HUES64 (cell line): ENCODE results near the gene RPUSD4.

Source experiments
- H3K27ac ChIP-seq: 2 replicates; pipeline ENCODE4 v1.7.0; 2013; ENCODE audit warnings: low read depth, low read length, inconsistent platforms
- H3K27me3 ChIP-seq: 2 replicates; pipeline ENCODE4 v1.6.1; 2013; ENCODE audit warnings: mild to moderate bottlenecking, low read length; ENCODE audit not compliant: insufficient read depth
- H3K36me3 ChIP-seq: 2 replicates; pipeline ENCODE4 v1.6.1; 2013; ENCODE audit warnings: mild to moderate bottlenecking, low read length; ENCODE audit not compliant: insufficient read depth
- H3K4me1 ChIP-seq: 2 replicates; pipeline ENCODE4 v1.6.1; 2013; ENCODE audit warnings: mild to moderate bottlenecking, low read length, moderate library complexity; ENCODE audit not compliant: insufficient read depth
- H3K4me3 ChIP-seq: 2 replicates; pipeline ENCODE4 v1.5.1; 2013; ENCODE audit warnings: mild to moderate bottlenecking, low read length, moderate library complexity
- H3K9ac ChIP-seq: 2 replicates; pipeline ENCODE4 v1.6.1; 2013; ENCODE audit warnings: mild to moderate bottlenecking, low read depth, low read length
- H3K9me3 ChIP-seq: 2 replicates; pipeline ENCODE4 v1.6.1; 2013; ENCODE audit warnings: low read depth, low read length; ENCODE audit not compliant: insufficient read depth
- WGBS: fragments of 150-250, 120-280 bp; methylation state at CpG from one replicate; pipeline ENCODE4 v1.1.7; 2013; ENCODE audit warnings: missing lambda C conversion rate; 5-methylcytosine and 5-hydroxymethylcytosine counted together

Gene RPUSD4

DNA sequence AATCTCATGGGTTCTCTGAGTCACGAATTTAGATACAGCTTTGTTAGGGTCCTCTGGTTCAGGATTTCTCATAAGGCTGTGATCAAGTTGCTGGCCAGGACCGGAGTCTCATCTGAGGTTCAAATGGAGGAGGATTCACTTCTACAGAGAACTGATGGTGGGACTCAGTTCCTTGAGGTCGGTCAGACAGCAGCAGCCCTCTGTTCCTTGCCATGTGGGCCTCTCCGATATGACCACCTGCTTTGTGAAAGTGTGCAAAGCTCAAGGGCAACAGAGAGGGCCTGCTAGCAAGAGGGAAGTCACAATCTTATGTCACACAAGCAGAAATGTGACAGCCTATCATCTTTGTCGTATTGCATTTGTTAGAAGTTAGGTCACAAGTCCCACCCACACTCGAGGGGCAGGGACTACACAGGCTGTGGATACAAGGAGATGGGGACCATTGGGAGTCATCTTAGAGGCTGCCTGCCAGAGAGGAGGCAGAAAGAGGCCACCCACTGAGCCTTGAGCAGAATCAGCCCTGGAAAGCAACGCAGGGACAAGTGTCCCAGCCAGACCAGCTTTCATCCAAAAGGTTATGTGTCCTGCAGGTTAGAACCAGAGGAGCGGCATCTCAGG, 34.5 kb downstream of the RPUSD4 start:
- Histone ChIP-seq H3K36me3 (no peaks in the 10 kb centered on the region), H3K4me3 (no peak overlapping the region), H3K9ac (no peak overlapping the region), H3K27ac (no peak overlapping the region), H3K4me1 (no peaks in the 10 kb centered on the region), H3K9me3 (no peaks in the 10 kb centered on the region), H3K27me3 (no peaks in the 10 kb centered on the region)
- WGBS, result 90% methylated on average over 8 of the region's 8 CpGs

DNA sequence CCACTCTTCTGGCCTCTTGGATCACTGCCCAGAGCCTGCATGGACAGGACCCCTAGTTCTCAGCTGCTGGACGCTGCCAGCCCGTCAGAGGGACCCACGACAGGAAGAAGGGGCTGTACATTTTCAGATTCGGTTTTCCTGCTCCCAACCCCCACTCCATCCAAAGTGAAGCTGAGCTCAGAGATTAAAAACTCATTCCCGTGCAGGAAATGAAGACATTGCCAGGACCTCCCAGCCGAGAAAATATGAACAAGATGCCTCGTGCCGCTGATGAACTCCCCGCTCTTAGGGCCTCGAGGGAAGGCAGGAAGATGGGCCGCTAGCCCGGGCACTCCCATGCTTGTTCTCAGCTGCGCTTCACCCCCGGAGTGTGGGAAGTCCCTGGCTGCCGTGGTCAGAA, 36.1 kb downstream of the RPUSD4 start:
- 89% methylated on average over 15 of the region's 15 CpGs for WGBS
- Histone ChIP-seq H3K36me3 (no peaks in the 10 kb centered on the region), H3K27me3 (no peaks in the 10 kb centered on the region), H3K27ac (no peak overlapping the region), H3K4me3 (no peak overlapping the region), H3K9me3 (no peaks in the 10 kb centered on the region), H3K9ac (no peak overlapping the region), H3K4me1 (no peaks in the 10 kb centered on the region)

DNA sequence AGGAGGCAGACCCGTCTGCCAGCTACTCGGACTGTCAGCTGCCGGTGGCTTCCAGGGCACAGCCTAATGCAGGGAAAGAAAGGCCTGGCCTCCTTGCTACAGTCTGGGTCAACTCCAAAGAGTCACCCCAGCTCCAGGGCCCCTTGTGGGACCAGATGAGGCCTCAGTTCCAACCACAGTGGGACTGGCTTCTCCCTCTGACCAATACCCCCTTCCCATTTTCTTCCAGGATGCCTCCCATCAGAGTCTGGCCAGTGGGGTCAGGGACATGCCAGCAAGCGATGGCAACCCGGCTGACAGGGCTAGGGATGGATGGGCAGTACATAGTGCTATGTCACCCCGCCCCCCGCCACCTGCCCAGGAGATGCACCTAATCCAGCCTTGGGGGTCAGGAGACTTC, 36.6 kb downstream of the RPUSD4 start:
- Histone ChIP-seq H3K27me3 (no peaks in the 10 kb centered on the region), H3K4me3 (no peak overlapping the region), H3K9me3 (no peaks in the 10 kb centered on the region), H3K4me1 (no peaks in the 10 kb centered on the region), H3K36me3 (no peaks in the 10 kb centered on the region), H3K27ac (no peak overlapping the region), H3K9ac (no peak overlapping the region)
- WGBS, result 96% methylated on average over 7 of the region's 7 CpGs

DNA sequence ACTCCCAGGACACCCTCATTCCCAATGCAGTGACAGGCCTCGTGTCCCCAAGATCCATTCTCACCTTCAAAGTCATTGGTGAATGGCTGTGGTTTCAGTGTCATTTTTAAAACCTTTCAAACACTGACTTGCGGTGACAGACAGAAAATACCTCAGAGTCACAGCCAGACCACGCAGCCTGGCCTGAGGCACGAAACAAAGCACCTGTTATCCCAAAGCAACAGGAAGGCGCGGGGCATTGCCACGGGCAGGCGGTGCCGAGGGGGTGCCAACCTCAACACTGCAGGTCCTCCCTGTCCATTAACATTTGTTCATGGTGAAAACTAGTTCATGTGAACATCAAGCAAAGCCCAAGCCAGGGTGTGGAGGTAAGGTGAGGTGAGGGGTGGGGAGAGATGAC, 38.2 kb downstream of the RPUSD4 start:
- Histone ChIP-seq H3K27me3 (no peaks in the 10 kb centered on the region), H3K9ac (no peak overlapping the region), H3K4me3 (no peak overlapping the region), H3K27ac (no peak overlapping the region), H3K4me1 (peaks cover 10% of the 10 kb centered on the region; the same call in 1 of the 2 replicates), H3K36me3 (no peaks in the 10 kb centered on the region), H3K9me3 (no peaks in the 10 kb centered on the region)
- 91% methylated on average over 9 of the region's 9 CpGs for WGBS

DNA sequence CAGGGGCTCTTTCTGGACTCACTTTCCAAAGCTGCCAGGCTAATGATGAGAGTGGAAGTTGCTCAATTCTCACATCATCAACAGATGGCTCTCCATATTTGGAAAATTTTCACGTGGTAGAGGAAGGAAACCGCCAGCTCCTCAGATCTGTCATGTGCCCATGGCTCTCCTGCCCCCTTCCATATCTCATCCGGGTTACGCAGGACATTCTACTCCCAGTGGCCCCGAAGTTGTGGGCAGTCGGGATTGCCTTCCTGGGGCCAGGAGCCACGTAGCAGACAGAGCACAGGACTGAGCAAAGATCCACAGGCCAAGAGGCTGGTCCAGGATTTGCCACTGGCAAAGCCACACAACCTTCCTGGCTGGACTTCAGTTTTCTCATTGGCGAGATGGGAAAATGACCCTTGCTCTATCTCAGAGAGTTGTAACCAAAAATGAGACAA, 38.8 kb downstream of the RPUSD4 start:
- Histone ChIP-seq H3K9me3 (no peaks in the 10 kb centered on the region), H3K27me3 (no peaks in the 10 kb centered on the region), H3K36me3 (no peaks in the 10 kb centered on the region), H3K4me3 (no peak overlapping the region), H3K4me1 (peaks cover 10% of the 10 kb centered on the region; the same call in 1 of the 2 replicates), H3K27ac (no peak overlapping the region), H3K9ac (no peak overlapping the region)
- 92% methylated on average over 8 of the region's 8 CpGs for WGBS

DNA sequence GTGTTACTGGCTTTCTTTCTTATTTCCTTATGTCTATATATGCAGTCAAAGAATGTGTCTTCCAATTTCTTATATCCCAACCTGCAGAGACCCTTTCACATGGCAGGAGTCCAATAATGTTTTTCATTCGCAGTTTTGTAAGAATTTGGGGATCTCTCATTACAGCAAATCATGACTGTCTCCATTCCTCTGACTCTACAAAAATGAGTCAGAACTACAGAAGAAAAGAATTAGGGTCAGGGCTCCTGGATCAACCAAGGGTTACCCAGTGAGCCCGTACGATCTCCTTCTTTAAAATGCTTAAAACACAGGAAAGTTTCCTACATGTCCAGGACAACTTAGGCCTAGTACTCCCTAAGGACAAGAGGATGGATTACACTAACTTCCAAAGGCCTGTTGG, 42.2 kb downstream of the RPUSD4 start:
- H3K36me3 ChIP-seq, result no peaks in the 10 kb centered on the region
- H3K9ac ChIP-seq, result no peak overlapping the region
- H3K27me3 ChIP-seq, result 0 out of 2 replicates have a peak, but pooled peaks cover 4% of the 10 kb centered on the region
- peak overlapping the region; percentile 36; the same call in 1 of the 2 replicates for H3K27ac ChIP-seq
- H3K9me3 ChIP-seq, result no peaks in the 10 kb centered on the region
- H3K4me1 ChIP-seq, result peaks cover 20% of the 10 kb centered on the region
- 82% methylated on average over 3 of the region's 3 CpGs for whole genome bisulfite sequencing
- H3K4me3 ChIP-seq, result no peak overlapping the region

DNA sequence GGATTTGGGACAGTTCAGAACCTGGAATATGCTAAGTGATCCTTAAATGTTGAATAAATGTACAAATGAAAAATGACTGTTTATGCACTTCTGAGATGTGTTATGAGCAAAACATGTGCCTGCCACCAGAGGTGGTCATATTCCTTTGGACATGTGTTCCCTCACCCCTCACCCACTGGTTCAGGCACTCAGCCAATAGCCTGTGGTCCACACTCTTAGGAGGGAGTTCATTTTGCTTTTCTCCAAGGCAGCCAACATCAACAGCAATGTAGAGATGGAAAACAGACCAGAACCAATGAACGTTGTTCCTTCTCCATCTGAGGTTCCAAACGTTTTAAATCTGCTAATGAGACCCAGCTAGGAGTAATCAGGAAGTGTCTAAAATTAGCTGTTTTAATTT, 44.0 kb downstream of the RPUSD4 start:
- WGBS, result 91% methylated on average over 2 of the region's 2 CpGs
- Histone ChIP-seq H3K27ac (no peak overlapping the region), H3K27me3 (0 out of 2 replicates have a peak, but pooled peaks cover 5% of the 10 kb centered on the region), H3K4me3 (no peak overlapping the region), H3K9me3 (no peaks in the 10 kb centered on the region), H3K36me3 (no peaks in the 10 kb centered on the region), H3K9ac (no peak overlapping the region), H3K4me1 (peaks cover 30% of the 10 kb centered on the region)

DNA sequence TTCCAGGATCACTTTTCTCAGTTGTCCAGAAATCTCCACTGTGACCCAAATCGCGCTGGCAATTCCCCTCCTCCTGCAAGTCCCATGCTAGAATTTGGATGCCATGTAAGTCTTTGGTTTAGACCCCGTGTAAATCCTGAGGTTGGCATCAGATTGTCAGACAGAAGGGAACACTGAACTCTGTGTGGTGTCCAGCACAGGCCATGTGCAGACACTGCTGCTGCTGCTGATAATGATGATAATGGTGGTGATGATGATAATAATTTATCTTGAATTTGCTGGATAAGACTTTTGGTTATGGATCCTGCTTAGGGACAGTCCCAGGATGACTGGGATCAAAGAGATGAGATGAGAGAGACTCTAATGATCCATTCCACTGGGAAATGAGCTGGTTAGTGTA, 45.0 kb downstream of the RPUSD4 start:
- Histone ChIP-seq H3K9ac (no peak overlapping the region), H3K27me3 (0 out of 2 replicates have a peak, but pooled peaks cover 8% of the 10 kb centered on the region), H3K4me3 (no peak overlapping the region), H3K4me1 (peaks cover 30% of the 10 kb centered on the region), H3K36me3 (no peaks in the 10 kb centered on the region), H3K27ac (no peak overlapping the region), H3K9me3 (no peaks in the 10 kb centered on the region)
- WGBS, result 96% methylated on average over 3 of the region's 3 CpGs

DNA sequence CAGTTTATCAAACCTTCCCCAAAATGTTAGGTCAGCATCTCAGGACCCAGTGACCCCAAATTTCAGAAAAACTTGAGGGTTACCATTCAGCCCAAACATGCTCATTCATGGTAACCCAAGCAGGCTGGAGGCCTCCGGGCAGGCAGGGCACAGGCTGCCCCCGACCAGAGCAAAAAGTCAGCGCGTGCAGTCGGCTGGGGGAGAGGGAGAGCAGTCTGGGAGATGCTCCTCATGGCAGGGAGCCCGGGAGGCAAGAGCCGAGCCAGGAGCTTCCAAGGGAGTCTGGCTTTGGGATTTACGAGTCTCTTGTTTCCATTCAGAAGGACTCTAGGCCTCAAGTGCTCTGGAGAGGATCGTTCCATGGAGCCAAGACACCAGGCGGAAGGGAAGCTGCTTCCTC, 45.7 kb downstream of the RPUSD4 start:
- H3K4me1 ChIP-seq, result peaks cover 36% of the 10 kb centered on the region
- H3K27ac ChIP-seq, result no peak overlapping the region
- 90% methylated on average over 10 of the region's 10 CpGs for WGBS
- no peak overlapping the region for H3K9ac ChIP-seq
- H3K4me3 ChIP-seq, result no peak overlapping the region
- no peaks in the 10 kb centered on the region for H3K9me3 ChIP-seq
- H3K27me3 ChIP-seq, result 0 out of 2 replicates have a peak, but pooled peaks cover 8% of the 10 kb centered on the region
- no peaks in the 10 kb centered on the region for H3K36me3 ChIP-seq

DNA sequence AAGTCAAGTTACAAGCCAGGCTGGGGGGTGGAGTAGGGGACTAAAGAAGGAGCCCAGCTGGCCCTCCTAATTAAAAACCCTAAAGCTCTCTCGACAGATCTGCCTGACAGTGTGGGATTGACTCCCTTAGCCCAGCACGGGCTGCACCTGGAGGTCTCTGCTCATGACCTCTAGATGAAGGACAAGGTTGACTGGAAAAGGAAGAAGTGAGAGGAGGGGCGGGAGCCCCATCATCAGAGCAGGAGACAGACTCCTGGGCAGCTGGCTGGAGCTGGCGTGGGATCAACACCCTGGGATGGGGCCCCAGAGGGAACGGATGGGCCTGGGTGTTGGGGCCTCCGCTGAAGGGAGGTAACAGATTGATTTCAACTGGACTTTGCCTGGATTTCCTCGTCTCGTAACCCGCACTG, 46.1 kb downstream of the RPUSD4 start:
- Histone ChIP-seq H3K4me3 (no peak overlapping the region), H3K9me3 (no peaks in the 10 kb centered on the region), H3K4me1 (peaks cover 40% of the 10 kb centered on the region), H3K27me3 (0 out of 2 replicates have a peak, but pooled peaks cover 8% of the 10 kb centered on the region), H3K9ac (no peak overlapping the region), H3K36me3 (no peaks in the 10 kb centered on the region), H3K27ac (no peak overlapping the region)
- 84% methylated on average over 9 of the region's 9 CpGs for WGBS

DNA sequence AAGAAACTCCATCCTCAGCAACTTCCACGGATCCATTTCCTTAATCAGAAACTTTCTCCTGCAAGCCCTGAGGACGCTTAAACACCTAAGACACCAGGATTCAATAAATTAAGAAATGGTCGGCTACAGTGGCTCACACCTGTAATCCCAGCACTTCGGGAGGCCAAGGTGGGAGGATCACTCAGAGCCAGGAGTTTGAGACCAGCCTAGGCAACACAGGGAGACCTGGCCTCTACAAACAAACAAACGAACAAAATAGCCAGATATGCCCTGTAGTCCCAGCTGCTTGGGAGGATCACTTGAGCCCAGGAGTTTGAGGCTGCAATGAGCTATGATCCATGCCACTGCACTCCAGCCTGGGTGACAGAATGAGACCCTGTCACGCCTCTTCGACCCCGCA, 46.7 kb downstream of the RPUSD4 start:
- Histone ChIP-seq H3K36me3 (no peaks in the 10 kb centered on the region), H3K4me1 (peaks cover 41% of the 10 kb centered on the region), H3K27me3 (0 out of 2 replicates have a peak, but pooled peaks cover 8% of the 10 kb centered on the region), H3K9me3 (no peaks in the 10 kb centered on the region), H3K9ac (no peak overlapping the region), H3K4me3 (no peak overlapping the region), H3K27ac (no peak overlapping the region)
- WGBS, result 85% methylated on average over 8 of the region's 8 CpGs

DNA sequence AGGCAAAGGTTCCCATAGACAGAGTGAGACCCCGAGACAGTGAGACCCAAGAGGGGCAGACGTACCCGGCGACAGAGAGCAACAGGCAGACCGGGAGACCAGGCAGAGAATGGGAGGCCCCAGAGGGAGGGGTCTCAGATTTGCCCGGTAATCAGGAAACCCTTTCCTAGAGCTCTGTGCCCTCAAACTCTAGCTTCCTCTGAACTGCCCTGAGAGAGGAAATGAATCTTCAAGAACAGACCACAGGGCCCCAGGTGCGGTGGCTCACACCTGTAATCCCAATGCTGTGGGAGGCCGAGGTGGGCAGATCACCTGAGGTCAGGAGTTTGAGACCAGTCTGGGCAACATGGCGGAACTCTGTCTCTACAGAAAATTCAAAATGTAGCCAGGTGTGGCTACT, 47.7 kb downstream of the RPUSD4 start:
- Histone ChIP-seq H3K36me3 (no peaks in the 10 kb centered on the region), H3K27ac (no peak overlapping the region), H3K4me1 (peaks cover 37% of the 10 kb centered on the region), H3K9me3 (no peaks in the 10 kb centered on the region), H3K9ac (no peak overlapping the region), H3K4me3 (no peak overlapping the region), H3K27me3 (0 out of 2 replicates have a peak, but pooled peaks cover 8% of the 10 kb centered on the region)
- 65% methylated on average over 9 of the region's 9 CpGs for WGBS
